Ovary (tissue), 9 donors: Measurements from ENCODE around the gene CCDC169. TPM values are rescaled to one million over a fixed set of nuclear protein-coding genes. Genes with fewer than 3 reads are reported as not detected.

Experiments used
- DNase-seq, 5 donors: peaks; one replicate each; pipeline ENCODE4 v3.0.0-alpha.2; 2019 to 2020
- H3K27ac ChIP-seq, 2 donors: fragments of 200-600 bp; one replicate each; pipeline versions ENCODE4 v1.5.1 to v1.8.0; 2019 to 2022
- H3K27me3 ChIP-seq: fragments of 200-600 bp; one replicate; pipeline ENCODE4 v1.8.0; 2022
- H3K36me3 ChIP-seq: fragments of 200-600 bp; sonication (generic); one replicate; pipeline ENCODE4 v1.5.1; 2019
- H3K4me1 ChIP-seq: one replicate; pipeline ENCODE4 v1.8.1; 2013; ENCODE audit warnings: mild to moderate bottlenecking, moderate library complexity; ENCODE audit not compliant: insufficient read depth
- H3K4me3 ChIP-seq: fragments of 200-600 bp; sonication (generic); one replicate; pipeline ENCODE4 v1.5.1; 2017
- H3K9me3 ChIP-seq, 2 donors: fragments of 200-600 bp in 1 of 2; sonication (generic) in 1 of 2; one replicate each; pipeline versions ENCODE4 v1.5.1 to v1.8.1; 2013 to 2019; ENCODE audit warnings: mild to moderate bottlenecking in 1 of 2, moderate library complexity in 1 of 2
- CTCF ChIP-seq, 3 donors: fragments of 450-650 bp in 2 of 3; fragments of 200-600 bp in 1 of 3; IDR thresholded peaks; one replicate each; pipeline versions ENCODE4 v1.5.1 to v1.8.0; 2016 to 2022; ENCODE audit warnings: antibody characterized with exemption in 3 of 3, mild to moderate bottlenecking in 1 of 3
- EP300 ChIP-seq: sonication (generic); formaldehyde crosslinking; IDR thresholded peaks from one replicate; pipeline ENCODE4 v1.6.1; 2017; ENCODE audit warnings: antibody characterized with exemption
- POLR2A ChIP-seq: fragments of 450-650 bp; IDR thresholded peaks from one replicate; pipeline ENCODE4 v1.6.1; 2017; ENCODE audit warnings: antibody characterized with exemption, mild to moderate bottlenecking, moderate library complexity
- WGBS, 3 donors: extraction: QIAGEN DNeasy Blood & Tissue Kit in 1 of 3; methylation state at CpG; one replicate each; pipeline versions ENCODE4 v1.1.5 to v1.1.7; 2013 to 2017; 5-methylcytosine and 5-hydroxymethylcytosine counted together
- intact Hi-C, 4 donors: fragments of 100-400 bp; cut with DNase I; formaldehyde crosslinking; loops; one replicate each; pipeline versions ENCODE4 v1.11.0 to v1.15.1; 2022 to 2023
- polyA plus RNA-seq, 2 donors: library from polyadenylated mRNA; stranded (reverse); fragments of 200-250 nt in 1 of 2; fragments of 350-450 nt in 1 of 2; fragmentation: Illumina TruSeq in 1 of 2; extraction: RNeasy Lipid Tissue Mini Kit (QIAGEN cat#74804) in 1 of 2; gene quantifications; one replicate each; pipeline ENCODE4 v1.2.3, GENCODE V29; 2013 to 2014
- total RNA-seq, 7 donors: library from RNA; depleted of rRNA in 2 of 7; stranded (reverse); fragments of >200 nt in 2 of 7; fragmentation: NEBNext Ultra II Directional in 3 of 7; extraction: Animal tissue kit (Norgen Biotek cat#: 25700) in 3 of 7; gene quantifications; one replicate each; pipeline versions ENCODE4 v1.1.0 to v1.2.4, GENCODE V29; 2016 to 2023
- donor health status: DM: no; HTN: no; CAD: no; lungs with moderate emphysema.
- donor health status: DM: no; HTN: no; CAD: no.
- donor health status: Bipolar disorder and iron deficiency.
- donor health status: DM: yes; HTN: yes; CAD: no.
- donor health status: DM: no; HTN: no; CAD: no.
- donor health status: DM: yes; HTN: yes; CAD: no.

The CCDC169 gene
- total and polyA plus RNA-seq, 9 donors, result 0.24 to 2.7 (median 0.97) TPM; not detected in 1

- H3K27ac ChIP-seq, result no peak overlapping the region
- no peaks in the 10 kb centered on the region for H3K9me3 ChIP-seq
- no peak for DNase-seq
- TF ChIP-seq POLR2A (no peak), EP300 (no peak), CTCF (IDR thresholded peaks at IDR 0.05) (no peak)
- no peaks in the 10 kb centered on the region for H3K4me1 ChIP-seq
- intact Hi-C loops, result no loop called here
- H3K27me3 ChIP-seq, result no peaks in the 10 kb centered on the region
- H3K4me3 ChIP-seq, result no peak overlapping the region
- H3K36me3 ChIP-seq, result no peaks in the 10 kb centered on the region
Observed at GRCh38 chr13:36251526-36251925, 46.1 kb downstream of the CCDC169 start.

GRCh38 chr13:36251017-36251416 lies 46.6 kb downstream of the CCDC169 start:
- Histone ChIP-seq H3K4me1 (no peaks in the 10 kb centered on the region), H3K36me3 (no peaks in the 10 kb centered on the region), H3K9me3 (no peaks in the 10 kb centered on the region), H3K27ac (no peak overlapping the region), H3K4me3 (no peak overlapping the region), H3K27me3 (no peaks in the 10 kb centered on the region)
- 71 to 78% (median 76%) methylated on average over 4 of the region's 4 CpGs for WGBS, 3 donors
- TF ChIP-seq CTCF (IDR thresholded peaks at IDR 0.05) (no peak), EP300 (no peak), POLR2A (no peak)
- intact Hi-C loops, result no loop called here
- DNase-seq, result no peak

- Histone ChIP-seq H3K27me3 (no peaks in the 10 kb centered on the region), H3K4me3 (no peak overlapping the region), H3K9me3 (no peaks in the 10 kb centered on the region), H3K36me3 (no peaks in the 10 kb centered on the region), H3K4me1 (no peaks in the 10 kb centered on the region), H3K27ac (no peak overlapping the region)
- no peak for DNase-seq
- intact Hi-C loops, result no loop called here
- TF ChIP-seq POLR2A (no peak), CTCF (IDR thresholded peaks at IDR 0.05) (no peak), EP300 (no peak)
Observed at GRCh38 chr13:36248700-36249099, 48.9 kb downstream of the CCDC169 start.

GRCh38 chr13:36244990-36245389 lies 52.6 kb downstream of the CCDC169 start:
- DNase-seq, result no peak
- 48 to 77% (median 60%) methylated on average over 1 of the region's 1 CpG for WGBS, 3 donors
- H3K36me3 ChIP-seq, result no peaks in the 10 kb centered on the region
- no peak overlapping the region for H3K27ac ChIP-seq
- TF ChIP-seq CTCF (IDR thresholded peaks at IDR 0.05), result no peak
- TF ChIP-seq EP300, result no peak
- no peak for TF ChIP-seq POLR2A
- H3K4me3 ChIP-seq, result no peak overlapping the region
- no peaks in the 10 kb centered on the region for H3K9me3 ChIP-seq
- H3K27me3 ChIP-seq, result no peaks in the 10 kb centered on the region
- intact Hi-C loops, result no loop called here
- no peaks in the 10 kb centered on the region for H3K4me1 ChIP-seq

- H3K9me3 ChIP-seq, result no peaks in the 10 kb centered on the region
- H3K27ac ChIP-seq, result no peak overlapping the region
- intact Hi-C loops, result no loop called here
- no peaks in the 10 kb centered on the region for H3K36me3 ChIP-seq
- no peak for DNase-seq
- 48 to 70% (median 52%) methylated on average over 2 of the region's 2 CpGs for WGBS, 3 donors
- no peaks in the 10 kb centered on the region for H3K27me3 ChIP-seq
- H3K4me3 ChIP-seq, result no peak overlapping the region
- TF ChIP-seq POLR2A (no peak), EP300 (no peak), CTCF (IDR thresholded peaks at IDR 0.05) (no peak)
- no peaks in the 10 kb centered on the region for H3K4me1 ChIP-seq
Observed at GRCh38 chr13:36244073-36244472, 53.5 kb downstream of the CCDC169 start.
